NK-92 (cell line): Measurements from ENCODE around the gene BPIFB6.

ENCODE experiments used
- DNase-seq: peaks from one replicate; lab custom pipeline; 2025; ENCODE audit not compliant: unreplicated experiment; lab: John Stamatoyannopoulos, UW

Gene BPIFB6

DNA sequence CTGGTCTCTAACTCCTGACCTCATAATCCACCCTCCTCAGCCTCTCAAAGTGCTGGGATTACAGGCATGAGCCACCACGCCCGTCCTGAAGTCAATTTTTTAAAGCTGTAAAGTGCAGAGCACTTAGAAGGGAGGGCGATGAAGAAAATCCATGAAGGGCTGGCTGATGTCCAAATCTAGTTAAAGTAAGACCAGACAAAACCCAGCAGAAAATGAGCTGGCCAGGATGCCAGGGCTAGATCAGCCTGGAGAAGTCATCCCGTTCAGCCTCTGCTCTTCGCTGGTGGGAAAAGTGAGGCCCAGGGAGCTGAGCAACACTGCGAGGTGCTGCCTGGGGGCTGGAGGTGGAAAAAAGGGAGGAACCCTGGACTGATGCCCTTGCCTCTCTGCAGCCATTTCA is 51.1 kb downstream of the BPIFB6 start:
- DNase-seq, result no peak

DNA sequence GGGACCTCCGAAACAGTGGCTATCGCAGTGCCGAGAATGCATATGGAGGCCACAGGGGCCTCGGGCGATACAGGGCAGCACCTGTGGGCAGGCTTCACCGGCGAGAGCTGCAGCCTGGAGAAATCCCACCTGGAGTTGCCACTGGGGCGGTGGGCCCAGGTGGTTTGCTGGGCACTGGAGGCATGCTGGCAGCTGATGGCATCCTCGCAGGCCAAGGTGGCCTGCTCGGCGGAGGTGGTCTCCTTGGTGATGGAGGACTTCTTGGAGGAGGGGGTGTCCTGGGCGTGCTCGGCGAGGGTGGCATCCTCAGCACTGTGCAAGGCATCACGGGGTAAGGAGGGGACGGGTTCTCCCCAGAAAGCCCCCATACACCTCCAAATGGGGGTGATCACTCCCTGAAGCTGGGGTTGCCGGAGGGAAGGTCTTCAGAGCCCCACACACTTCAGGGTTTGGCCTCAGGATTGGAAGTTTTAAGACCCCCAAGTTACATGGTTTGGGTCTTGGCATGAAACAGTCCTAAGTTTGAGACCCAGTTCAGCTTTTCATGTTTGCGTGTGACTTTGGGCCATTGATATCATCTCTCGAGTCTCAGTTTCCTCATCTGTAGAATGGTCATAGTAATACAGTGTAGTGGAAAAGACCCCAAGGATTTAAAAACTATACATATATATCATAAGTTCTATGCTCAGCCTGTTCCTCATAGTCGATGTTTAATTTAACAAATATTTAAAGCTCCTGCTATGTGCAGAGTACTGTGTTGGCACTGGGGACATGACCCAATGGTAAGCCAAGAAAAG is 52.3 kb downstream of the BPIFB6 start:
- DNase-seq, result no peak

DNA sequence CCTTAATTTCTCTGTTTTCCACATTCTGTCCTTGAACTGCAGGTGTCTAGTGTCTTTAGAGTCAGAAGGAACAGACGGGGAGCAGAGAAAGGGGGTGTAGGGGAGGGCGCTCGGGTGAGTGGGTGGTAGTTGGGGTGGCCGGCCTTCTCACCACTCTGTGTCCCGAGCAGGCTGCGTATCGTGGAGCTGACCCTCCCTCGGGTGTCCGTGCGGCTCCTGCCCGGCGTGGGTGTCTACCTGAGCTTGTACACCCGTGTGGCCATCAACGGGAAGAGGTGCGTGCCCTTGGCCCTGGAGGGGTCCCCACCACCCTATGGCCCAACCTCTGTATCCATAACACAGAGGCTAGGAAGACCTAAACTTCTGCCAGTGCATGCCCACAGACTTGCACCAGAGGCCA is 53.3 kb downstream of the BPIFB6 start:
- no peak for DNase-seq

DNA sequence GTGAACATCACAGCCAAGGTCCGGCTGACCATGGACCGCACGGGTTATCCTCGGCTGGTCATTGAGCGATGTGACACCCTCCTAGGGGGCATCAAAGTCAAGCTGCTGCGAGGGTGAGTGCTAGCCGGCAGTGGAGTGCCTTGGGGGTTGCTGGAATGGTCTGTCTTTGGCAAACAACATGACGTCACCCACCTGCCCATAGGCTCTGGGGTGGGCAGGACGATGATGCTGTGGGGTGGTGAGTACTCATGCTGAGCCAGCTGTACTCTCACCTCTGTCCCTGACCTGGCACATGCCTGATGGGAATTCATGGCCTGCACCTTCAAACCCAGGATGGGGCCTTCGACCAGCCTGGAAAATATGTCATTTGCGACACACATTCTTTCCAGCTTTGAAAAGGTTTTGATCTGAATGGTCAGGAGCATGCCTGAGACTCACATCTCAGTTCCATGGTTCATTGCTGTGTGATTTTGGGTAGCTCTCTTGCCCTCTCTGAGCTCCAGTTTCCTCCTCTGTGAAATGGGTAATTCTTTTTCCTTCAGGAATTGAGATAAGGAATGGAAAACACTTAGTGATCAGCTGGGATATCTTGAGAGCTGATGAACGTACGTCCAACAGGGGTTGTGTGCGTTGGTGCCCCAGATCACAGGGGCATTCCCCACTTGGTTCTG is 54.7 kb downstream of the BPIFB6 start:
- DNase-seq, result no peak

DNA sequence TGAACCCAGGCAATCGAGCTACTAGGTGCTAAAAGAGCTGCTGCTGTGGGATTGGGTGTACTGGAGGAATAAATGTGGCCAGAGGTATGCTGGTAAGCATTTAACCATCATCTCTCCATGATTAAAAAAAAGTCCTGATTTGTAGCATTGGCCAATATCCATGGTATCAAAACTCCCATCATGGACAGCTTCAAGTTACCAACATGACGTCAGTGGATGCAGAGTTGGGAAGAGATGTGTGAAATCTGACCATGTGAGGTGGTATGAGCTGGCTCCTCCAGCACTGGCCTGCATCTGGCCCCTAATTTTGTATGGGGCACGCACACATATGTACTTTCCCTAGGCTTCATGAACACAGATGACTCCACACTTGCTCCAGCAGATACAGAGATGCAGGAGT is 59.7 kb downstream of the BPIFB6 start:
- no peak for DNase-seq

DNA sequence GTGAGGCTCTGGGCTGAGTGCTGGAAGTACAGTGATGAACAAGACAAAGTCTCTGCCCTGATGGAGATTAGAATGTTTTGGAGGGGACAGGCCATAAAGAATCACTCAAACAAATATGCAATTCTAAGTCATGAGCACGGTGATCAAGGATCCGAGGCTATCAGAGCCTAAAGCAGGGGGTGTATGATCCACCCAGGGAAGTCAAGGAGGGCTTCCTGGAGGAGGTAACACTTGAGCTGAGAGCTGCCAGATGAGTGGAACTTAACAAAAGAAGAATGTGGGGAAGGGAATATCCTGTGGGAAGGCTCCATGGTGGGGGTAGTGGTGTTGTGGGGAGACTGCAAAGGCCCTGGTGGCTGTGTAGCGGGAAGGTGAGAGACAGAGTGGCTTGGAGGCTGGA is 60.2 kb downstream of the BPIFB6 start:
- no peak for DNase-seq

DNA sequence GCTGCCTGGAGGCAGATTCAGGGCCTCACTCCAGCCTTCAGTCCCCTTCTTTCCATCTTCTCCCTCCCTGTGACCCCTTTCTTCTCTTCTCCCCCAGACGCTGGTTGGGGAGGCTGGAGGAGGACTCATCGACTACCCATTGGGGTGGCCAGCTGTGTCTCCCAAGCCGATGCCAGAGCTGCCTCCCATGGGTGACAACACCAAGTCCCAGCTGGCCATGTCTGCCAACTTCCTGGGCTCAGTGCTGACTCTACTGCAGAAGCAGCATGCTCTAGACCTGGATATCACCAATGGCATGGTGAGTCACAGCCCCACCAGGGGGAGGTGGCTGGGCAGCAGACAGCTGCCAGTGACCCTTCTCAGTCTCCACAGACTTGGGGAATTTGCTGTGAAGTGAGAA is 60.9 kb downstream of the BPIFB6 start:
- no peak for DNase-seq

DNA sequence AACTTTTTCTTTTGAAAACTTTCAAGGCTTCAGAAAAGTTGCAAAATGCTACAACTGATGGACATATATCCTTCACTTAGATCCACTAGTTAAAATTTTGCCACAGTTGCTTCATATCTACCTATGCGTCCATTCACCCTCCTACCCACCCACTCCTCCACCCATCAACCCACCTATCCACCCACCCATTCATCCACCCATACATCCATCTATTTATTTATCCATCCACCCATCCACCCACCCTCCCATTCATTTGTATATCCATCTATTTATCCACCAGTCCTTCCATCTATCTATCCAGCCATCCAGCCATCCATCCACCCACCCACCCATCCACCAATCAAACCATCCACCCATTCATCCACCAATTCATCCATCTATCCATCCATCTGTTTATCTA is 61.6 kb downstream of the BPIFB6 start:
- DNase-seq, result no peak

DNA sequence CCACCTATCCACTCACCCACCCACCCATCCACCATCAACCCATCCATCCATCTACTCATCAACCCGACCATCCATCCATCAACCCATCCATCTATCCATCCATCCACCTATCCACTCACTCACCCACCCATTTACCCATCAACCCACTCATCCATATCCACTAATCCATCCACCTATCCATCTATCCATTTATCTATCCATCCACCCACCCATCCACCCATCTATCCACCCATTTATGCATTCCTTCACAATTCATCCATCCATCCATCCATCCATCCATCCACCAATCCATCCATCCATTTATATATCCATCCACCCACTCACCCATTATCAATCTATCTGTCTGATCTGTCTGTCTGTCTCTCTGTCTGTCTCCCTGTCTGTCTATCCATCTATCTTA is 62.1 kb downstream of the BPIFB6 start:
- no peak for DNase-seq
